Stimulated activated CD8-positive, alpha-beta memory T cell treated with anti-CD3 and anti-CD28 coated beads, Interleukin-15, amount 100 ng/mL, for 48 hours (primary cell): Measurements from ENCODE around the gene PSENEN.
A peak's percentile ranks its signal among the peaks of the same experiment; 100 is the strongest.

Experiments
- DNase-seq, 2 donors: peaks; one replicate each; pipeline ENCODE4 v3.0.0-alpha.2; 2020; ENCODE audit warnings: low read depth in 2 of 2

Gene PSENEN

DNA sequence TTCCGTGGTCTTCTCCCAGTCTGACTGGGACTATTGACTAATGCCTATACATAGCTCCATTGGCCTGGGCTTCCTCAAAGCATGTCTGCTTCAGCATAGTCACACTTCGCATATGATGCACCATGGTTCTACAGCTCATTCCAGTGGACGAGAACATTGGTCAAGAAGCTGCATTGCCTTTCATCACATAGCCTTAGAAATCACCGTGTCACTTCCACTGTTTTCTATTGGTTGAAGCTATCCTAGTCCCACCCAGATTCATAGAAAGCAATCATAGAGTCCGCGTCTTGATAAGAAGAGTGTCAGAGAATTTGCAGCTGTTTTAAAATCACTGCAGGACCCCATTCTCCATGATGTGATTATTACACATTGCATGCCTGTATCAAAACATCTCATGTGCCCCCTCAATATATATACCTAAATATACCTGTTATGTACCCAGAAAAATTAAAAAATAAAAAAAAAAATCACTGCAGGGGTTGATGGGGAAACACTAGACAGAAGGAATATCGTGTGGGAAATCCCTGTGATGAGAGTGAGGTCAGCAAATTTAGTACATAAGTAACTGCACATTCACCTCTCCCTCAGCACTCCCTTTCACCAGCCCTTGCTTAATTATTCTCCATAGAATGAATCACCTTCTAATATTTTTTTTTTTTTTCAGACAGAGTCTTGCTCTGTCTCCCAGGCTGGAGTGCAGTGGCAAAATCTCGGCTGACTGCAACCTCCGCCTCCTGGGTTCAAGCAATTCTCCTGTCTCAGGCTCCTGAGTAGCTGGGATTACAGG, 27.8 kb downstream of the PSENEN start:
- DNase-seq: no peak

DNA sequence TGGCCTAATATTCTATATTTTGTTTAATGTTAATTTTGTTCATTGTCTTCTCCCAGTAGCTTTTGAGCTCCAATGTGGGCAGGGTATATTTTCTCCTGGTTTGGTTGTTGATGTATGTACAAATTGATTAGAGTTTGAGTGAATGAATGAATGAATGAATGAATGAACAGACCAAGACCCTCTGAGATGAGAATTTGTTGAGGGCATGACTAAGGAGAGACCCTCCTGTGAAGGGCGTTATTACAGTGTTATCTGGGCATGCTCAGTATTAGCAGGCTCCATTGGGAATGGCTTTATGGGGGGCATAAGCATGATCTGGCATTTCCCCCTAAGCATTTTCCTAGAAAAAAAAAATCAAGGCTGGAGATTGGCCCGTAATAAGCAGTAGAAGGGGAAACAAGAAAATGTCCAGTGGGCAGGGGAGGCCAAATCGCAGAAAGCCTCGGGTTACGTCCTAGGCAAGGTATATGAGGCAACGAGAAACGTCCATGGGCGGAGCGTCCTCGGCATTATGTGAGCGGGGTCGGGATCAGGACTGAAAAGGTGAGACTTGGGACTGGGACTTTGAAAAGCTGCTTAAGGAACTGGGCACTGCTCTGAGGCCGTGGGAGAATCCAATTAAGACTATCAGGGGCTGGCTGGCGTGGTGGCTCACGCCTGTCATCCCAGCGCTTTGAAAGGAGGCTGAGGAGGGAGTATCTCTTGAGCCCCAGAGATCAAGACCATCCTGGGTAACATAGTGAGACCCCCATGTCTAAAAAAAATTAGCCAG, 29.0 kb downstream of the PSENEN start:
- no peak for DNase-seq

- no peak for DNase-seq
These were observed 29.5 kb downstream of the PSENEN start for GRCh38 chr19:35775046-35775297.

DNA sequence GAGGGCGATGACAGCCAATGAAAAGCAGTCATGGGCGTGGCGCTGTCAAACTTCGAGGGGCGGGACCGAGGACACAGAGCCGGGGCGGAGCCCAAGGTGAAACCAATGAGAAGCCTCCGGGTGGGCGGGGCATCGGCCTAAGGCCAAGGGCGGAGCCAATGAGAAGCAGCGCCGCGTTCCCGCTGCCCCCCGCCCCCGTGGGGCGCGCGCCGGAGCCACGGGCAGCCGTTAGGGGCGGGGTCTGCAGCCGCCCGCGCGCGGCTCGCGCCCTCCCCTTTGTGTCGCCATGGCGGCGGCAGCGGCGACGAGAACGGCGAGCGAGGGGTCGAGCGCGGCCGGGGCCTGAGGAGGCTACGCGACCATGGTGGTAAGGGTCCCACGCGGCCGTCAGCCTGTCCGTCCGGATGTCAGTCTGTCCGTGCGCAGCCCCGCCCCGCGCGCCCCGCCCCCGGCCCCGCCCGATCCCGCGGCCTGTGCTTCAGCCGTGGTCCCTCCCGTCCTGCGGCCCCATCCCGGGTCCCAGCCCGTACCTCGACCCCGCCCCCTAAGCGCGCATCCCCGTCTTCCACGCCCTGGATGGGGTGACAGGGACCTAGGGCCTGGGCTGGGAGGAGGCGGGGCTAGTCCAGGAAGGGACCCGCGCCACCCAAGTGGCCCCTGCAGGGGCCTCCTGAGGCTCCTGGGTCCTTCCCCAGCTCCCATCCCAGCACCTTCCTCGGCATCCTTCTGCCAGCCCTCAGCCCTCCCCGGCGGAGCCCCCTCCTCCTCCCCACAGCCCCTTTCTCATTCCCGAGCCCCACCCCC, 30.0 kb downstream of the PSENEN start, which contains the start of gene ARHGAP33:
Gene ARHGAP33 (plus strand): TSS at position 267 of the 804 bp plus-strand sequence. CDS start 95 bp downstream, at position 362.
- peak; percentile 97 for DNase-seq

DNA sequence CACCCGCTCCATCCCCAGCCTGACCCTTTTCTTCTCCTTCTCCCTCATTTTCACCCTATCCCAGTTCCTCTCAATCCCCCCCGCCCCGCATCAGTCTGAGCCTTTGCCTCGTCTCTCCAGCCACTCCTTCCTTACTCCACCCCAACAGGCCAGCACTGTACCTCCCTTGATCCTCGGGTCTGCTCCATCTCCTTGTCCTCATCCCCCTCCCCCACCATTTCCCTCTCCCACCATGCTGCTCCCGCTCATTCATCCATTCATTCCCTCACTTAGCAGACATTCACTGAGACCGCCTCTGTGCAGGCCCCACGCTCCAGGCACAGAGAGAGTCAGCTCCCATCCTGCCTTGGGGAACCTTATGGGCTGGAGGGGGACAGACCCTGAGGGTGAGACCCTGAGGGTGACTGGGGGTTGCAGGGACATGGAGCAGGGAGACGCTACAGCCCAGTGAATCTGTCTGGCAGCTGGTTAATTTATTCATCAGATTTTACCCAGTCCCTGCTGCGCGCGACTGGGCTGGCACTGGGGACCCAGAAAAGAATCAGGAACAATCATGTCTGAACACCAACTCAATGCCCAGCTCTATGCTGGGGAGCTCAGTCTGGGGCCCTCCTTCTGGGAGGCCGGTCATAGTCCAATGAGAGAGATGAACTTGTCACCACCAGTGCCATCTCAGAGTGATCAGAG, 30.8 kb downstream of the PSENEN start:
- DNase-seq: no peak

DNA sequence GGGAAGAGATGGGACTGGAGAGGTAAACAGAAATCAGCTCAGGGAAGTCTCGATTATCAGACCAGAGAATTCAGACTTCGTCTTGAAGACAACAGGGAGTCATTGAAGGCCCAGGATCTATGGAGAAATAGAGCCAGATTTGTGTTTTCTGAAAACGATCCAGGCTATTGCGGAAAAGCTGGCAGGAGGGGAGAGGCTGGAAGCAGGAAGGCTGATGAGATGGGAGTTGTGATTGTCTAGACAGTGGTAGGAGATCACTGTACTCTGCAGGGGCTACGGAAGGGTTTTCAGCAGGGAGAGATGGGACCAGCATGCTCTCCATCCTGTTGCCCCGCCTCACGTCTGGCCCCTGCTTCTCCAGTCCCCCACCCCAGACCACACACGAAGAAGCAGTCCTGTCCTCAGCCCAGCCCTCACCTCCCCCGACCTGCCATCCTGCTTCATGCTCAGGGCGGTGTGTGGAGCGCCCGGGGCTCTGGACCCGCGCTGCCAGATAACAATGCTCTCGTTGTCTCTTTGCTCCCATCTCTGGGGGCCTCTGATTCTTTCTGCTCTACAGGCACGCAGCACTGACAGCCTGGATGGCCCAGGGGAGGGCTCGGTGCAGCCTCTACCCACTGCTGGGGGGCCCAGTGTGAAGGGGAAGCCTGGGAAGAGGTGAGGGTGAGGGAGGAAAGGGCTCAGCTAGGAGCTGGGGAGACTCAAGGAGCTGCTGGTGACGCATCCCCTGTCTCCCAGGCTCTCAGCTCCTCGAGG, 31.8 kb downstream of the PSENEN start:
- DNase-seq: no peak

GRCh38 chr19:35777961-35778360, 32.5 kb downstream of the PSENEN start:
- no peak for DNase-seq

GRCh38 chr19:35779033-35779432, 33.6 kb downstream of the PSENEN start:
- DNase-seq: no peak

DNA sequence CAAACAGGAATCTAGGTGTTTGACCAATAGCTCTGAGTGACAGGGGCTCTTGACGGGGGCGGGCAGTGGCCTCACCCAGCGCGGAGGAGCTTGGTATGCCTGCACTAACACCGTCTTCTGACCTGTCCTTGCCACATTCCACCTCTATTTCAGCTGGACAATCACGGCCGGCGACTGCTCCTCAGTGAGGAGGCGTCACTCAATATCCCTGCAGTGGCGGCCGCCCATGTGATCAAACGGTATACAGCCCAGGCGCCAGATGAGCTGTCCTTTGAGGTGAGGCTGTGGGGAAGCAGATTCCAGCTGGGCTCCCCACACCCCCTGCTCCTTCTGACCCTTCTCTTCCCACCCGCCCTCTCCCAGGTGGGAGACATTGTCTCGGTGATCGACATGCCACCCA, 34.6 kb downstream of the PSENEN start:
- no peak for DNase-seq

GRCh38 chr19:35780717-35781116, 35.3 kb downstream of the PSENEN start:
- no peak for DNase-seq

DNA sequence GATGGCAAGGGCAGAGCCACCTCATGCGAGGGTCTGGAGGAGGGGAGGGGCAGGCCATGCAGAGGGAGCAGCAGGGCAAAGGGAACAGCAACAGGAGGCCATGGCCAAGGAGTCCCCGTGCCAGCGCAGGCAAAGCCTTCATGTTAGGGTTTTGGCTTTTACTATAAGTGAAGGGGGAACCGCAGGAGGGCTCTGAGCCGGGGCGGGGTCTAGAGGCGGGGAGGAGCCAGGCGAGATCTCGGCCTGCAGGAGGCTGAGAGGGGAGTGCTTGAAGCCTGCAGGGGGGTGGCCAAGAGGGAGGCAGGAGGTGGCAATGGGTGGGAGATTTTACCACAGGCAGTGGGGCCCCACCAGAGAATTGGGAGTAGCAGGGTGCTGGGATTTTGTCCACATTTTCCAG, 36.2 kb downstream of the PSENEN start:
- no peak for DNase-seq

- no peak for DNase-seq
These were observed 37.1 kb downstream of the PSENEN start for GRCh38 chr19:35782589-35782988.

DNA sequence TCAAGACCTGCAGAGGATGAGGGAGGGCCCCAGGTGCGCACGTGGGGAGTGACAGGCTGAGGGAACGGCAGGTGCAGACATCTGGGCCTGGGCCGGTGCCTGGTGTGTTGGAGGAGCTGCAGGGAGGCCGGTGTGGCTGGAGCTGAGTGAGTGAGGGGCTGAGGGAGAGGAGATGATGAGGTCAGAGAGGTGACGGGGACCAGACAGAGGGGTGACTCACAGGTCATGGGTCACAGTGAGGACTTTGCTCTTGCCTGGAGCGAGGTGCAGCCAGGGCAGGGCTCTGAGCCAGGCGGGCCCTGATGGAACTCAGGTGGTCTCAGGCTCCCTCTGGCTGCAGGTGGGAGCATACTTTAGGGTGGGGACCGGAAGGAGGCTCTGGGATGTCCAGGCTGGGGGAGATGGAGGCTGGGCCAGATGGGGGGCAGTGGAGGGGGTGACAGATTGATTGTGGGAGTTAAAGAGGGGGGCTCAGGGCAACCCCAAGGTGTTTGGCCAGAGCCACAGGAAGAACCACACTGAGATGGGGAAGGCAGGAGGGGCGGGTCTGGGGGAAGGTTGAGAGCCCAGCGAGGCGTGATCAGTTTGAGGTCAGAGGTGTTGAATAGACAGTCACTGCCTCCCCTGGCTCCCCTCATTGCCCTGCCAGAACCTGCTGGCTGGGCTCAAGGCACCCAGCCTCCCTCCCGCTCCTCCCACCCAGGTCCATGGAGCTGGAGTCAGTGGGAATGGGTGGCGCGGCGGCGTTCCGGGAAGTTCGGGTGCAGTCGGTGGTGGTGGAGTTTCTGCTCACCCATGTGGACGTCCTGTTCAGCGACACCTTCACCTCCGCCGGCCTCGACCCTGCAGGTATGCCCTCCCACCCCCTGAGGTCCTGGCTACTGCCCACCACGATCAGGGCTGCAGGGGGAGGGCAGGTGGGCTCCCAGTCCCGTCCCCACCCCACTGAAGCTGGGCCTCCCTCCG, 38.3 kb downstream of the PSENEN start:
- no peak for DNase-seq

DNA sequence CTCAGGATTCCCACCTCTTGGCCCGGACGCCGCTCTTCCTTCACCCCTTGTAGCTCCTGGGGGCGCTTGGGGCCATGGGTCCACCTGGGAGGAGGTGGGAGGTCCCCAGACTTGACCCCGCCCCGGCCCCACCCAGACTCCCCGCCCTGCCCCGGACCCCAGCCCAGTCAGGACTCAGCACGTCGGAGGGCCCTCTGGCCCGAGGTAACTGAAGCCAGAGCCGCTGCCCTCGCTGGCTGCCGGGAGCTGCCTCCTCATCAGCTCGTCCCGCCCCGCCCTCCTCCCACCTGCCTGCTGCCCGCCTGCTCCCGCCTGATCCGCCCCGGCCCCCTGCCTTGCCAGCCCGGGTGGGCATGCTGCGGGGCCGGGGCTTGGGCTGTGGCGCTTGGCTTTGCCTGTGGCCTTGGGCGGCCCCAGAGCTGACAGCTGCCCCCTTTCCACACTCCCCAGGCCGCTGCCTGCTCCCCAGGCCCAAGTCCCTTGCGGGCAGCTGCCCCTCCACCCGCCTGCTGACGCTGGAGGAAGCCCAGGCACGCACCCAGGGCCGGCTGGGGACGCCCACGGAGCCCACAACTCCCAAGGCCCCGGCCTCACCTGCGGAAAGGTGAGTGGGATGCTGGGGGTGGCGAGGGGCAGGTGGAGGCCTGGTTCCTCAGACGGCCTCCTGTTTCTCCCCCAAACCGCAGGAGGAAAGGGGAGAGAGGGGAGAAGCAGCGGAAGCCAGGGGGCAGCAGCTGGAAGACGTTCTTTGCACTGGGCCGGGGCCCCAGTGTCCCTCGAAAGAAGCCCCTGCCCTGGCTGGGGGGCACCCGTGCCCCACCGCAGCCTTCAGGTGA, 39.3 kb downstream of the PSENEN start:
- no peak for DNase-seq

DNA sequence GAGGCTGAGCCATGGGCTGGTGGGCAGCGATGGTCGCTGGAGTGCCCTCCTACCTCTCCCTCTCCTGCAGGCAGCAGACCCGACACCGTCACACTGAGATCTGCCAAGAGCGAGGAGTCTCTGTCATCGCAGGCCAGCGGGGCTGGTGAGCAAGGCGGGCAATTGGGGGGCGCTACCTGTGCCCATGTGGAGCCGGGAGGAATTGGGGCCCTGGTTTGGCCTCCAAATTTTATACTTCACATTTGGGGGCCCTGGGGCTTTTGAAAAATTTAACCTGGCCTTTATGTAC, 39.8 kb downstream of the PSENEN start:
- no peak for DNase-seq

DNA sequence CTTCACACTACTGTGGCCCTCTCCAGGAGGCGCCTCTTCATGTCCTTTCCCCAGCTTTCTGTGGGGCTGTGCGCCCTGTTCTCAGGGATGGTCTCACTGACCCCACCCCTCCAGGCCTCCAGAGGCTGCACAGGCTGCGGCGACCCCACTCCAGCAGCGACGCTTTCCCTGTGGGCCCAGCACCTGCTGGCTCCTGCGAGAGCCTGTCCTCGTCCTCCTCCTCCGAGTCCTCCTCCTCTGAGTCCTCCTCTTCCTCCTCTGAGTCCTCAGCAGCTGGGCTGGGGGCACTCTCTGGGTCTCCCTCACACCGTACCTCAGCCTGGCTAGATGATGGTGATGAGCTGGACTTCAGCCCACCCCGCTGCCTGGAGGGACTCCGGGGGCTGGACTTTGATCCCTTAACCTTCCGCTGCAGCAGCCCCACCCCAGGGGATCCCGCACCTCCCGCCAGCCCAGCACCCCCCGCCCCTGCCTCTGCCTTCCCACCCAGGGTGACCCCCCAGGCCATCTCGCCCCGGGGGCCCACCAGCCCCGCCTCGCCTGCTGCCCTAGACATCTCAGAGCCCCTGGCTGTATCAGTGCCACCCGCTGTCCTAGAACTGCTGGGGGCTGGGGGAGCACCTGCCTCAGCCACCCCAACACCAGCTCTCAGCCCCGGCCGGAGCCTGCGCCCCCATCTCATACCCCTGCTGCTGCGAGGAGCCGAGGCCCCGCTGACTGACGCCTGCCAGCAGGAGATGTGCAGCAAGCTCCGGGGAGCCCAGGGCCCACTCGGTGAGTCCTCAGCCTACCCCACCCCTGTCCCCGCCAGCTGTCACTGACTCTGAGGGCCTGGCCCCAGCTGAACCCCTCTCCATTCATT, 41.1 kb downstream of the PSENEN start:
- no peak for DNase-seq

GRCh38 chr19:35787227-35787799, 41.9 kb downstream of the PSENEN start:
- no peak for DNase-seq
